AG09309 (cell line): Measurements from ENCODE around the gene THEM4.

Source experiments
- DNase-seq: peaks from one replicate; pipeline ENCODE4 v3.0.0-alpha.2; 2010; ENCODE audit warnings: low read depth
- H3K4me3 ChIP-seq: 2 replicates; pipeline ENCODE4 v1.5.1; 2011; ENCODE audit warnings: mild to moderate bottlenecking, low read depth, low read length, moderate library complexity; ENCODE audit not compliant: control insufficient read depth
- CTCF ChIP-seq: IDR thresholded peaks from 2 replicates; pipeline ENCODE4 v1.5.1; 2011; ENCODE audit warnings: mild to moderate bottlenecking, low read depth, low read length, inconsistent platforms; ENCODE audit not compliant: insufficient read depth, control insufficient read depth; ENCODE audit errors: missing control alignments

THEM4 gene

GRCh38 chr1:151832318-151832980 is 76.9 kb downstream of the THEM4 start:
- peak; percentile 31 for DNase-seq
- no peak for TF ChIP-seq CTCF
- H3K4me3 ChIP-seq = no peak overlapping the region

GRCh38 chr1:151831605-151832004 is 77.7 kb downstream of the THEM4 start, which contains the start of gene RORC:
RORC (minus strand) TSS chr1:151831802; CDS start chr1:151831764, 38 bp downstream.
- DNase-seq = no peak
- no peak within 1 kb of the TSS for H3K4me3 ChIP-seq
- TF ChIP-seq CTCF = no peak

GRCh38 chr1:151831256-151831591 is 78.1 kb downstream of the THEM4 start:
- TF ChIP-seq CTCF = no peak
- H3K4me3 ChIP-seq = no peak overlapping the region
- no peak for DNase-seq

- DNase-seq = no peak
- H3K4me3 ChIP-seq = no peak overlapping the region
- no peak for TF ChIP-seq CTCF
These were observed 79.3 kb downstream of the THEM4 start for GRCh38 chr1:151830055-151830454.

GRCh38 chr1:151829352-151830046 is 79.8 kb downstream of the THEM4 start:
- H3K4me3 ChIP-seq = no peak overlapping the region
- DNase-seq = no peak
- TF ChIP-seq CTCF = no peak

- no peak for TF ChIP-seq CTCF
- no peak for DNase-seq
- no peak overlapping the region for H3K4me3 ChIP-seq
These were observed 80.4 kb downstream of the THEM4 start for GRCh38 chr1:151828921-151829320.
